Parathyroid adenoma (tissue), 2 donors: ENCODE measurements around the gene UBR3.
"Not testable (repeated sequence)": the region's sequence is repeated elsewhere in the genome, so short reads cannot be mapped to it uniquely, and the experiment has no call there.

Source experiments
- H2AFZ ChIP-seq: fragments of 300-600 bp; sonication (generic); one replicate; pipeline ENCODE4 v1.7.0; 2017; ENCODE audit warnings: antibody characterized with exemption, mild to moderate bottlenecking
- H3K27ac ChIP-seq: fragments of 300-600 bp; sonication (generic); one replicate; pipeline ENCODE4 v1.7.0; 2017
- H3K27me3 ChIP-seq: fragments of 300-600 bp; sonication (generic); one replicate; pipeline ENCODE4 v1.7.0; 2017; ENCODE audit warnings: low read length; ENCODE audit not compliant: control insufficient read depth, insufficient read depth
- H3K36me3 ChIP-seq: fragments of 300-600 bp; sonication (generic); one replicate; pipeline ENCODE4 v1.7.0; 2017; ENCODE audit warnings: low read length; ENCODE audit not compliant: control insufficient read depth, insufficient read depth
- H3K4me1 ChIP-seq: fragments of 300-600 bp; sonication (generic); one replicate; pipeline ENCODE4 v1.7.0; 2017; ENCODE audit warnings: control low read depth
- H3K4me2 ChIP-seq: fragments of 300-600 bp; sonication (generic); one replicate; pipeline ENCODE4 v1.7.0; 2017; ENCODE audit warnings: low read length
- H3K4me3 ChIP-seq: fragments of 300-600 bp; sonication (generic); one replicate; pipeline ENCODE4 v1.7.0; 2017; ENCODE audit warnings: low read depth, low read length
- H3K79me2 ChIP-seq: fragments of 300-600 bp; sonication (generic); one replicate; pipeline ENCODE4 v1.7.0; 2017; ENCODE audit warnings: control low read depth
- H3K9ac ChIP-seq: fragments of 300-600 bp; sonication (generic); one replicate; pipeline ENCODE4 v1.7.0; 2017; ENCODE audit warnings: mild to moderate bottlenecking
- H3K9me3 ChIP-seq: fragments of 300-600 bp; sonication (generic); one replicate; pipeline ENCODE4 v1.7.0; 2017; ENCODE audit warnings: low read length; ENCODE audit not compliant: control insufficient read depth
- TF ChIP-seq, protein P1 (sequence below): fragments of 300-600 bp; sonication (generic); IDR thresholded peaks from one replicate; pipeline ENCODE4 v1.7.0; 2017; ENCODE audit warnings: antibody characterized with exemption, mild to moderate bottlenecking
- donor health status: primary hyperparathyroidism.

Gene UBR3

DNA sequence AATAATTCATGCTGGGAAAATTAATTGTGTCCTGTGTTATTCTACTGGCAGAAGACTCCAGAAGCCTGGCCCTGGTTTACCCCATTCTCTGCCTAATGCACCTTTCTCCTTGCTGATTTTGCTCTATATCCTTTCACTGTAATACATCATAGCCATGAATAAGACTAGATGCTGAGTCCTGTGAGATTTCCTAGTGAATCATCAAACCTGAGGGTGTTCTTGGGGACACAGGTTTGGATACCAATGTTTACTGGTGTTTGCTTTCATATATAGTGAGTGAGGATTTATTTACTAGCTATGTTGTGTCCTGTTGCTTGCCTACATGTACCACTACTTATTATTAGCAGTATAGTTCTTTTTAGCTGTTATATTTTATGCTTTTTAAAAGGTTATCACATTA is 9.0 kb upstream of the UBR3 start:
- no peaks in the 10 kb centered on the region for H3K36me3 ChIP-seq

DNA sequence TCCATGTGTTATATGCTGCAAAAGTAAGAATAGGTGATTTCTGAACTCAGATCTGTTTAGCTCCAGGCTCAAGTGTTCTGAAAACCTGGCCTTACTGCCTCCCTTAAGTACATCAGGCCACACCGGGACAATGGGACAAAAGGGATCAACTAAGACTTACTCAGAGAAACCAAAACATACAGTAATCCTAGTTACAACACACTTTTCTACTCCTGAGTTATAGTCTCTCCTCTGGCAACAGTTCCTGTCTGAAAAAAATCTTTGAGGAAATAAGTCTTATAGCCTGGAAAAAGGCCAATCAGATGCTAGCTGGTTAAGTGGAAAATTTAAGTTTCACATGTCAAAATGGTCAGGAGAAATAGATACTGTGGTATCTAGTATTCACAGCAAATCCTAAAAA is 8.1 kb upstream of the UBR3 start:
- Histone ChIP-seq H3K36me3 (no peaks in the 10 kb centered on the region), H3K4me3 (no peak overlapping the region), H3K4me2 (no peak overlapping the region), H3K27ac (no peak overlapping the region), H3K79me2 (no peaks in the 10 kb centered on the region), H3K9me3 (no peaks in the 10 kb centered on the region), H3K4me1 (peaks cover 4% of the 10 kb centered on the region), H2AFZ (no peak overlapping the region), H3K27me3 (no peaks in the 10 kb centered on the region), H3K9ac (no peak overlapping the region)
- TF ChIP-seq, protein P1, sequence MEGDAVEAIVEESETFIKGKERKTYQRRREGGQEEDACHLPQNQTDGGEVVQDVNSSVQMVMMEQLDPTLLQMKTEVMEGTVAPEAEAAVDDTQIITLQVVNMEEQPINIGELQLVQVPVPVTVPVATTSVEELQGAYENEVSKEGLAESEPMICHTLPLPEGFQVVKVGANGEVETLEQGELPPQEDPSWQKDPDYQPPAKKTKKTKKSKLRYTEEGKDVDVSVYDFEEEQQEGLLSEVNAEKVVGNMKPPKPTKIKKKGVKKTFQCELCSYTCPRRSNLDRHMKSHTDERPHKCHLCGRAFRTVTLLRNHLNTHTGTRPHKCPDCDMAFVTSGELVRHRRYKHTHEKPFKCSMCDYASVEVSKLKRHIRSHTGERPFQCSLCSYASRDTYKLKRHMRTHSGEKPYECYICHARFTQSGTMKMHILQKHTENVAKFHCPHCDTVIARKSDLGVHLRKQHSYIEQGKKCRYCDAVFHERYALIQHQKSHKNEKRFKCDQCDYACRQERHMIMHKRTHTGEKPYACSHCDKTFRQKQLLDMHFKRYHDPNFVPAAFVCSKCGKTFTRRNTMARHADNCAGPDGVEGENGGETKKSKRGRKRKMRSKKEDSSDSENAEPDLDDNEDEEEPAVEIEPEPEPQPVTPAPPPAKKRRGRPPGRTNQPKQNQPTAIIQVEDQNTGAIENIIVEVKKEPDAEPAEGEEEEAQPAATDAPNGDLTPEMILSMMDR = no peak

More for the DNA sequence above, 9.0 kb upstream of the UBR3 start:
- no peak overlapping the region for H3K4me3 ChIP-seq
- H3K9me3 ChIP-seq = no peaks in the 10 kb centered on the region
- TF ChIP-seq, protein P1 = no peak
- no peaks in the 10 kb centered on the region for H3K4me1 ChIP-seq
- no peak overlapping the region for H3K27ac ChIP-seq
- no peak overlapping the region for H3K9ac ChIP-seq
- H2AFZ ChIP-seq = no peak overlapping the region
- no peak overlapping the region for H3K4me2 ChIP-seq
- H3K79me2 ChIP-seq = no peaks in the 10 kb centered on the region
- H3K27me3 ChIP-seq = no peaks in the 10 kb centered on the region

DNA sequence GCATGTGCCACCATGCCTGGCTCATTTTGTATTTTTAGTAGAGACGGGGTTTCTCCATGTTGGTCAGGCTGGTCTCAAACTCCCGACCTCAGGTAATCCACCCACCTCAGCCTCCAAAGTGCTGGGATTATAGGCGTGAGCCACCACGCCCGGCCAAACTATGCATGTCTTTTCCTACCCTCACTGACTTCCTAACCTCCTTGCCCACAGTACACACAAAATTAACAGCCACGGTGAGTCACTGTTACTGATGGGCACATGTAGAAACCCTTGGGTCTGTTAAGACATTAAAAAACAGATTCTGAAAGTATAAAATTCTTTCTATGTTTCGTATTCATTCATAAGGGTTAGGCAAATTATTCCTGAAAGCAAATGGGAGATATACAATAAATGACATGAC is 7.2 kb upstream of the UBR3 start:
- not testable (repeated sequence) for H3K36me3 ChIP-seq, H3K4me2 ChIP-seq, H3K79me2 ChIP-seq

DNA sequence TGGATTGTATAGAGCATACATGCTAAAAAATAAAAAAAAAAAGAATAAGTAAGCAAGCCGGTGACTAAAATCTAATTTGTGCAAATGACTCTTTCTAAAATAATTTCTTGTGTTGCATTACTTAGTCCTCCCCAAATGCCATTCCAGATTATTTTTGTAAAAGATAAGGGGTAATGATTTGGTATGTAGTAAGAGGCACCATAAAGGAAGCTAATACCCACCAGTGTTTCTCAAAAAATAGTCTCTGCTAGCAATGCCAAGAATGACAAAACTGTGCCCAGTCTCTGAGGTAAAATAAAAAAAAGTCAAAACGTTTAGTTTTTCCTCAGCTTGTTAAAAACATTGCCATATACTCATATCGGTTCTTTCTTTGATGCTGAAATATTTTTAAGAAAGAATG is 5.2 kb upstream of the UBR3 start:
- no peak overlapping the region for H3K4me3 ChIP-seq
- TF ChIP-seq, protein P1 = no peak

More for the DNA sequence above, 7.2 kb upstream of the UBR3 start:
- not testable (repeated sequence) for H3K4me3 ChIP-seq, H3K27me3 ChIP-seq, H3K4me1 ChIP-seq, H3K27ac ChIP-seq, H3K9me3 ChIP-seq, H2AFZ ChIP-seq, H3K9ac ChIP-seq

DNA sequence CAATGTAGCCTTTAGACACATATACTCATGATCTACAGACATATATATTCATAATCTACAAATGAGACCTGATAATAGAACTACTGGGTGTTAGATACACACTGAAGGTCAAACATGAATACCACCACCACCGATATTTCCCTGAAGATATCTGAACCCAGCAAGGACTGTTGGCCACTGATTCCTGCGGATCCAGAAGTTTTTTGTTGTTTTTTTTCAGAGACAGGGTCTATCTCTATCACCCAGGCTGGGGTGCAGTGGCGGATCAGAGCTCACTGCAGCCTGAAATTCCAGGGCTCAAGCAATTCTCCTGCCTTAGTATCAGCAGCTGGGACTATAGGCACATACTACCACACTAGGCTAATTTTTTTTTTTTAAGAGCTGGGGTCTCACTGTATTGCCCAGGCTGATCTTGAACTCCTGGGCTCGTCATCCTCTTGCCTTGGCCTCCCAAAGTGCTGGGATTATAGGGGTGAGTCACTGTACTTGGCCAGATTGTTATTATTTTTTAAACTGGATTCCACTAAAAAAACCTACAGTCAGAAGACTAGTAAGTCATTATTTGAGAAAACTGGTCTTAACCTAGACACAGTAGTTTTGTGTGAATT is 4.4 kb upstream of the UBR3 start:
- H3K9me3 ChIP-seq = no peaks in the 10 kb centered on the region
- H3K27me3 ChIP-seq = no peaks in the 10 kb centered on the region
- no peak overlapping the region for H3K4me2 ChIP-seq
- H3K27ac ChIP-seq = no peak overlapping the region
- peaks cover 4% of the 10 kb centered on the region for H3K79me2 ChIP-seq
- no peak overlapping the region for H2AFZ ChIP-seq
- TF ChIP-seq, protein P1 = no peak
- H3K36me3 ChIP-seq = no peaks in the 10 kb centered on the region
- H3K4me1 ChIP-seq = peaks cover 6% of the 10 kb centered on the region
- H3K9ac ChIP-seq = no peak overlapping the region
- H3K4me3 ChIP-seq = no peak overlapping the region

More for the DNA sequence above, 5.2 kb upstream of the UBR3 start:
- no peak overlapping the region for H3K9ac ChIP-seq
- H3K36me3 ChIP-seq = no peaks in the 10 kb centered on the region
- no peak overlapping the region for H2AFZ ChIP-seq
- no peaks in the 10 kb centered on the region for H3K9me3 ChIP-seq
- H3K27me3 ChIP-seq = no peaks in the 10 kb centered on the region
- peaks cover 4% of the 10 kb centered on the region for H3K79me2 ChIP-seq
- H3K27ac ChIP-seq = no peak overlapping the region
- H3K4me1 ChIP-seq = peaks cover 6% of the 10 kb centered on the region
- H3K4me2 ChIP-seq = no peak overlapping the region
